Hippocampal formation (tissue), 2 donors: ENCODE results near the gene EEF2.
A peak's percentile ranks its signal among the peaks of the same experiment; 100 is the strongest.

ENCODE experiments used
- DNase-seq, 2 donors: peaks; one replicate each; lab custom pipeline; 2025; lab: John Stamatoyannopoulos, UW

The EEF2 gene

GRCh38 chr19:3984584-3984907, 717 bp downstream of the EEF2 start:
- DNase-seq, result no peak

GRCh38 chr19:3983936-3984583, 1.2 kb downstream of the EEF2 start:
- DNase-seq, result no peak

- DNase-seq, result no peak
These were observed 1.7 kb downstream of the EEF2 start for GRCh38 chr19:3983542-3983914.

DNA sequence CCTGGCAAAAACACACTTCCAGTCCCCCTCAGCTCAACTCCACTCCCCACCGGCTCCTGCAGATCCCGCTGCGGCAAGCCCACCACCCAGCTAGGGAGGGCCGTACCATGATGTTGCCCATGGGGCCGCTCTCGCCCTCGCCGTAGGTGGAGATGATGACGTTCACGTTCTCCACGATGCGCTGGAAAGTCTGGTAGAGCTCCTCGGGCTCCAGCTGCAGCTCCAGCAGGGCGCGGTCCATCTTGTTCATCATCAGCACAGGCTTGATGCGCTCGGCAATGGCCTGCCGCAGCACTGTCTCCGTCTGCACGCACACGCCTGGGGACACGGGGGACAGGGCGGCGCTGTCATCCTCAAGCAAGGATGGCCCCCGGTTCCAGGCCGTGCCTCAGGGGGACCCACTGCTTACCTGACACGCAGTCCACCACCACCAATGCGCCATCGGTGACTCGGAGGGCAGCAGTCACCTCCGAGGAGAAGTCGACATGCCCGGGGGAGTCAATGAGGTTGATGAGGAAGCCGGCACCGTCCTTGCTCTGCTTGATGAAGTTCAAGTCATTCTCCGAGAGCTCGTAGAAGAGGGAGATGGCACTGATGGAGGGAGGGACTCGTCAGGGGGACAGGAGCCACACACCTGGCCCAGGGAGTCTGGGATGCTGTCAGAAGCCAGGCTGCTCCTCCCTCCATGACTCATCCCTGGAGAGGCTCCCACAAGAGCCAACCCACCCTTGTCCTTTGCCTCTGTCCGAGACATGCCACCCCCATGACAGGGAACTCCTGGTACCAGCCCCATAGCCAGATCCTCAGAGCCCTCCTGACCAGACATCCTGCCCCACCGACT, 2.3 kb downstream of the EEF2 start:
- DNase-seq, result no peak

- DNase-seq, result no peak
These were observed 3.3 kb downstream of the EEF2 start for GRCh38 chr19:3981736-3982681.

DNA sequence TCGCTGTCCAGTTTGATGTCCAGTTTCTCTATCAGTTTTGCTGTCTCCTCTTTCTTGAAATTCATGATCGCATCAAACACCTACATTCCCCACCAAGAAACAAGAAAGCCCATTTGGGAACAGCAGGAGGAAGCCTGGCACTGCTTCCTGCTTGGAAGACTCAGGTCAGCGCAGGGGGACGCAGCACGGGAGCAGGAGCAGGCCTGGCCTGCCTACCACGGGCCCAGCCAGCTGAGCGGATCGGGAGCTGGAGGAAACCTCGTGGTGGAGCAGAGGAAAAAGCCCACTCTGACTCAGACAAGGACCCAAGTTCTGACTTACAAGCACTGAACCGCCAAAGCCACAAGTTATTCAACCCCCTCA, 3.9 kb downstream of the EEF2 start:
- no peak for DNase-seq

- no peak for DNase-seq
These were observed 4.7 kb downstream of the EEF2 start for GRCh38 chr19:3980353-3981251.

- no peak for DNase-seq
These were observed 5.5 kb downstream of the EEF2 start for GRCh38 chr19:3979674-3980352.

DNA sequence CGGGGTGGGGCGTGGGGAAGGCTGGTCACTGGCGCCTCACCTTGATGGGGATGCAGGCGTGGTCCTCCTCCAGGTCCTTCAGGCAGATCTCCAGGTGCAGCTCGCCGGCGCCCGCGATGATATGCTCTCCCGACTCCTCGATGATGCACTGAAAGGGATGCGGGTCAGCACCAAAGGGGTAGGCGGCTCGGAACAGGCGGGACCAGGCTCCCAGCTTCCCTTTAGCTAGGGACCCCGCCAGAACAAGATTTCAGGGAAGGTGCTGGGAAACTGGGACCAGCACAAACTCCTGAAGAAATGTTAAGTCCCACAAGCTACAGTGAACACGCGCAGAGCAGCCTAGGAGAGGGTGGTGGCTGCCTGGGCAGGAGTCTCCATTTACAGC, 6.0 kb downstream of the EEF2 start:
- no peak for DNase-seq

GRCh38 chr19:3978145-3978544, 7.1 kb downstream of the EEF2 start:
- no peak for DNase-seq

- DNase-seq, result no peak
These were observed 7.8 kb downstream of the EEF2 start for GRCh38 chr19:3977242-3978143.

DNA sequence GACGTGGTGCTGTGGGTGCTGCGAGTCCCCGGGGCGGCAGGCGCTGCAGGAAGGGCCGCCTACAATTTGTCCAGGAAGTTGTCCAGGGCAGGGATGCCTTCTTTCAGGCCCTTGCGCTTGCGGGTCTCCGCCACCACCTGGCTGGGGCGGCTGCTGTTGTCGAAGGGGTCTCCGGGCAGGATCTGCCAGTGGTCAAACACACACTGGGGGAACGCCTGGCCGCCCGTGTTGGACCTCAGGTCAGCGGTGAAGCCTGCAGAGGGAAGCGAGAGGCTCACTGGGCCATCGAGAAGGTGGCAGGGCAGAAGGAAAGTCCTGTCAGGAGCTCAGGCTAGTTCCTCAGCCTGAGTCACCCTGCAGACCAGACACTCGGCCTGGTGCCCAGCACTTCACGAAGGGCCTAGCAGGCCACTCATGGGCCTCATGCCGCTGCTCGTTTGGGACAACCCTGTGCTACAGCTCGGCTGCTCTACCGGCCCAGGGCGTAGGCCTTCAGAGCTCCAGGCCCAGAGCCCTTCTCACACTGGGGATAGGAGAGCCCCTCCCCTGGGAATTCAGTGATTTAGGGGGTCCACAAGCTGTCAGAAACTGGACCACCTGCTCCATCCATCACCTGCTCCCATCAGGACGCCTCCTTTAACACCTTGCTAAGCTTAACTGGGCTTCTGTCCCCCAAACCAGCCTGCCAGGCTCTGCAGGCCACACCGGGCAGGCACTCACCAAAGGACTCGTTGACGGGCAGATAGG, 8.6 kb downstream of the EEF2 start:
- no peak for DNase-seq

DNA sequence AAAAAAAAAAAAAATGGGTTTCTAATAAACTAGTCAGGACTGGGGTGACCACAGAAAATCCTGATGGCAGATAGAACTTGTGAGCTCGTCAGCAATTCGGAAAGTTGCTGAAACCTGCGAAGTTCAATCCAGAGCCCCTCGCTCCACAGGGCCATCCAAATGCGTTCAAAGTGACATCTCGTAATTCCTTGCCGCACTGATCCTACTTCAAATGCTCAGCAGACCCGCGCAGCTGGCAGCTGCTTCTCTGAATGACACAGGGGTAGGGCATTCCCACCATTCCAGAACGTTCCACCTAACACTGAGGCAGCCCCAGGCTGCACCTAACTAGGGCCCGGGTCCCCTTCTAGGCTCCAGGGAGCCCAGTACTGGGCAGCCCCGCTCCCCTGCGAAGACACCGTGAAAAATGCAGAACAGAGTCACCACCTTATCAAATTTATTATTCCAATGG, 9.6 kb downstream of the EEF2 start:
- no peak for DNase-seq

DNA sequence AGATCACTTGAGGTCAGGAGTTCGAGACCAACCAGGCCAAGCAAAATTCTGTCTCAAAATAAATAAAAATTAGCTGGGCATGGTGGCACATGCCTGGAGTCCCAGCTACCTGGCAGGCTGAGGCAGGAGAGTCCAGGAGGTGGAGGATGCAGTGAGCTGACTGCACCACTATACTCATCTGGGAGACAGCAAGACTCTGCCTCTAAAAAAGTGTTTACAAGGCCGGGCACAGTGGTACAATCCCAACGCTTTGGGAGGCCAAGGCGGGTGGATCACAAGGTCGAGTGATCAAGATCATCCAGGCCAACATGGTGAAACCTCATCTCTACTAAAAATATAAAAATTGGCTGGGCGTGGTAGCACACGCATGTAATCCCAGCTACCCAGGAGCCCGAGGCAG, 10.1 kb downstream of the EEF2 start:
- DNase-seq, result no peak

GRCh38 chr19:3970808-3971598, 14.3 kb downstream of the EEF2 start, which contains the start of gene DAPK3:
TSS of gene DAPK3 (minus strand) at chr19:3971099. CDS start at chr19:3969735, 1,364 bp downstream.
- DNase-seq, result peak; percentile 97

DNA sequence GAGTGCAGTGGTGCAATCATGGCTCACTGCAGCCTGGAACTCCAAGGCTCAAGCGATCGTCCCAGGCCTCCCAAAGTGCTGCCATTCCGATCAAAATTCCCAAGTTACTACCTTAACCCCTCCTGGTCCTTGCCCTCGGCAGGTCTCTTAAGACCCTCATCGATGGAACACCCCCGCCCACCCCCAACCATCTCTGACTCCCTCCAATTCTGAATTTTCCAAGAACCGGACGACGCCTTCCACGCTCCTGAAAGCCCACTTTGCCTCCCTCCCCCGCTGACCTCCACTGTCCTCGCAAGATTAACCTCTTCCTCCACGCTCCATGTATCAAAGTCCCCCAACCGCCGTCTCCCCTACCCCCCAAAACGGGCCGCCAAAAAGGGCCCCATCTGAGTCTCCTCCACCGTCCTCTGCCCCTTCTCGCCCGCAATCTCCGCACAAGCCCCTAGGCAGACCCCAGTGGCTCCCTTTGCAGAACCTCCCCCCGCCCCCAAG, 14.9 kb downstream of the EEF2 start:
- no peak for DNase-seq

- no peak for DNase-seq
These were observed 15.6 kb downstream of the EEF2 start for GRCh38 chr19:3969435-3970312.
